H1 (cell line): Measurements from ENCODE around the gene CDX2. TPM values are rescaled to one million over a fixed set of nuclear protein-coding genes. Genes with fewer than 3 reads are reported as not detected.

Experiments
- CTCF ChIA-PET: fragments of 300-600 bp; sonication (Branson Sonifier 250); formaldehyde crosslinking; loops from one replicate; lab custom pipeline; 2021; ENCODE audit not compliant: partially characterized antibody; lab: Charles Lee
- POLR2A ChIA-PET: fragments of 300-600 bp; sonication (Branson Sonifier 250); formaldehyde crosslinking; loops from one replicate; lab custom pipeline; 2021; ENCODE audit warnings: inconsistent platforms; ENCODE audit not compliant: partially characterized antibody; lab: Charles Lee
- DNase-seq, 2 experiments: peaks; one replicate each; pipeline versions ENCODE4 v3.0.0 to v3.0.0-alpha.2; 2010 to 2022; ENCODE audit warnings: low spot score in 2 of 2, low read depth in 1 of 2, mixed read lengths in 1 of 2
- FAIRE-seq: peaks from 2 replicates; lab custom pipeline; 2011; peaks lifted over from hg19 to GRCh38; lab: Jason Lieb, UNC
- H2AFZ ChIP-seq: 2 replicates; pipeline ENCODE4 v1.8.1; 2012; ENCODE audit warnings: low read length, inconsistent platforms
- H2AK5ac ChIP-seq: 2 replicates; pipeline ENCODE4 v1.6.1; 2013; ENCODE audit warnings: low read depth, low read length
- H2BK120ac ChIP-seq: replicated peaks from 2 replicates; pipeline ENCODE3; 2013; ENCODE audit warnings: low read depth, low read length, inconsistent platforms
- H2BK12ac ChIP-seq: 2 replicates; pipeline ENCODE4 v1.6.1; 2013; ENCODE audit warnings: low read depth, low read length
- H2BK15ac ChIP-seq: 2 replicates; pipeline ENCODE4 v1.6.1; 2013; ENCODE audit warnings: low read length
- H2BK20ac ChIP-seq: 2 replicates; pipeline ENCODE4 v1.6.1; 2013; ENCODE audit warnings: low read length
- H2BK5ac ChIP-seq: 2 replicates; pipeline ENCODE4 v1.6.1; 2013; ENCODE audit warnings: low read depth, low read length
- H3K14ac ChIP-seq: 2 replicates; pipeline ENCODE4 v1.6.1; 2013; ENCODE audit warnings: inconsistent platforms; ENCODE audit not compliant: insufficient read length
- H3K18ac ChIP-seq: 2 replicates; pipeline ENCODE4 v1.6.1; 2013; ENCODE audit warnings: low read length; ENCODE audit errors: extremely low read depth
- H3K23ac ChIP-seq: 2 replicates; pipeline ENCODE4 v1.6.1; 2013; ENCODE audit warnings: inconsistent platforms; ENCODE audit not compliant: insufficient read length
- H3K23me2 ChIP-seq: 2 replicates; pipeline ENCODE4 v1.6.1; 2013; ENCODE audit warnings: low read depth, low read length
- H3K27ac ChIP-seq: 2 replicates; pipeline ENCODE4 v1.6.1; 2011; ENCODE audit warnings: low read depth, low read length, inconsistent platforms
- H3K27me3 ChIP-seq, 4 experiments: replicated peaks in 1 of 4; 1 replicate in 1 of 4; 2 replicates in 3 of 4; pipeline versions ENCODE4 v1.6.1 to v1.8.1; 2011 to 2013; ENCODE audit warnings: low read length in 3 of 4, mild to moderate bottlenecking in 3 of 4, inconsistent platforms in 2 of 4, mixed read lengths in 2 of 4, moderate library complexity in 1 of 4; ENCODE audit not compliant: control insufficient read depth in 3 of 4, insufficient read depth in 3 of 4; ENCODE audit errors: extremely low read depth in 1 of 4
- H3K36me3 ChIP-seq, 4 experiments: 2 replicates each; pipeline versions ENCODE4 v1.6.1 to v1.8.1; 2011 to 2013; ENCODE audit warnings: mild to moderate bottlenecking in 4 of 4, low read length in 3 of 4, moderate library complexity in 2 of 4, control low read depth in 1 of 4, inconsistent platforms in 1 of 4; ENCODE audit not compliant: insufficient read depth in 4 of 4, control insufficient read depth in 2 of 4
- H3K4ac ChIP-seq: replicated peaks from 2 replicates; pipeline ENCODE3; 2013; ENCODE audit warnings: low read length, low read depth, mixed read lengths, inconsistent platforms; ENCODE audit not compliant: insufficient read length
- H3K4me1 ChIP-seq, 4 experiments: replicated peaks in 1 of 4; 1 replicate in 1 of 4; 2 replicates in 3 of 4; pipeline versions ENCODE4 v1.6.1 to v1.8.1; 2011 to 2013; ENCODE audit warnings: low read length in 3 of 4, inconsistent platforms in 2 of 4, mixed read lengths in 1 of 4; ENCODE audit not compliant: insufficient read depth in 4 of 4, control insufficient read depth in 3 of 4
- H3K4me2 ChIP-seq, 2 experiments: 2 replicates each; pipeline versions ENCODE4 v1.6.1 to v1.8.1; 2011 to 2013; ENCODE audit warnings: low read depth in 2 of 2, low read length in 2 of 2, control low read depth in 1 of 2, inconsistent platforms in 1 of 2, mild to moderate bottlenecking in 1 of 2; ENCODE audit not compliant: insufficient read depth in 1 of 2
- H3K4me3 ChIP-seq, 4 experiments: fragments of 200-600, 300-600 bp in 1 of 4; sonication (generic), shearing (Covaris generic), sonication (Bioruptor Twin) in 1 of 4; 2 replicates each; pipeline versions ENCODE4 v1.5.1 to v1.8.1; 2011 to 2016; ENCODE audit warnings: low read length in 4 of 4, low read depth in 3 of 4, control low read depth in 2 of 4, inconsistent platforms in 2 of 4, mild to moderate bottlenecking in 2 of 4, mixed read lengths in 1 of 4, moderate library complexity in 1 of 4; ENCODE audit not compliant: insufficient read depth in 2 of 4; ENCODE audit errors: extremely low read depth in 1 of 4
- H3K56ac ChIP-seq: replicated peaks from 2 replicates; pipeline ENCODE3; 2013; ENCODE audit warnings: low read depth, mild to moderate bottlenecking, mixed read lengths, low read length, inconsistent platforms; ENCODE audit not compliant: insufficient read length
- H3K79me1 ChIP-seq: 2 replicates; pipeline ENCODE4 v1.6.1; 2013; ENCODE audit warnings: low read depth, low read length, control low read depth
- H3K79me2 ChIP-seq, 2 experiments: 2 replicates each; pipeline versions ENCODE4 v1.6.1 to v1.8.1; 2012 to 2013; ENCODE audit warnings: low read length in 2 of 2, mild to moderate bottlenecking in 2 of 2, inconsistent platforms in 1 of 2; ENCODE audit not compliant: insufficient read depth in 2 of 2, control insufficient read depth in 1 of 2
- H3K9ac ChIP-seq, 4 experiments: replicated peaks in 1 of 4; 1 replicate in 1 of 4; 2 replicates in 3 of 4; pipeline versions ENCODE4 v1.6.1 to v1.8.1; 2011 to 2013; ENCODE audit warnings: low read depth in 3 of 4, low read length in 3 of 4, control low read depth in 2 of 4, mild to moderate bottlenecking in 2 of 4, moderate library complexity in 2 of 4, inconsistent platforms in 1 of 4; ENCODE audit errors: extremely low read depth in 1 of 4
- H3K9me3 ChIP-seq, 2 experiments: 2 replicates each; pipeline versions ENCODE4 v1.6.1 to v1.8.1; 2012 to 2013; ENCODE audit warnings: mild to moderate bottlenecking in 2 of 2, moderate library complexity in 2 of 2, control low read depth in 1 of 2, inconsistent platforms in 1 of 2, low read depth in 1 of 2, low read length in 1 of 2, mixed read lengths in 1 of 2; ENCODE audit not compliant: insufficient read depth in 2 of 2
- H4K20me1 ChIP-seq, 2 experiments: replicated peaks in 1 of 2; 2 replicates each; pipeline versions ENCODE3 to v1.8.1; 2011 to 2013; ENCODE audit warnings: inconsistent platforms in 2 of 2, low read length in 2 of 2, mild to moderate bottlenecking in 1 of 2; ENCODE audit not compliant: insufficient read depth in 2 of 2, control insufficient read depth in 1 of 2
- H4K5ac ChIP-seq: 2 replicates; pipeline ENCODE4 v1.6.1; 2013; ENCODE audit warnings: low read length, low read depth, mixed read lengths, inconsistent platforms; ENCODE audit not compliant: insufficient read length
- H4K8ac ChIP-seq: 2 replicates; pipeline ENCODE4 v1.8.0; 2013; ENCODE audit warnings: mild to moderate bottlenecking, moderate library complexity, low read length, inconsistent platforms; ENCODE audit not compliant: insufficient read depth; ENCODE audit errors: extremely low read depth
- H4K91ac ChIP-seq: replicated peaks from 2 replicates; pipeline ENCODE3; 2013; ENCODE audit warnings: low read length, mixed read lengths, inconsistent platforms; ENCODE audit not compliant: insufficient read length
- ATF2 ChIP-seq: IDR thresholded peaks from 2 replicates; pipeline ENCODE4 v1.6.1; 2012; ENCODE audit warnings: low read length, inconsistent platforms
- GTF2F1 ChIP-seq: IDR thresholded peaks from 2 replicates; pipeline ENCODE4 v1.6.1; 2012; ENCODE audit warnings: low read depth, low read length, improper control_type of control experiment, borderline replicate concordance
- HDAC2 ChIP-seq, 2 experiments: fragments of 300-600 bp in 1 of 2; sonication (generic) in 1 of 2; IDR thresholded peaks; 2 replicates each; pipeline ENCODE4 v1.6.1; 2011 to 2012; ENCODE audit warnings: low read depth in 2 of 2, low read length in 2 of 2, mild to moderate bottlenecking in 2 of 2, moderate library complexity in 2 of 2, borderline replicate concordance in 1 of 2, inconsistent platforms in 1 of 2
- JUND ChIP-seq: IDR thresholded peaks from 2 replicates; pipeline ENCODE4 v1.6.1; 2011; ENCODE audit warnings: mild to moderate bottlenecking, improper control_type of control experiment, low read length
- RAD21 ChIP-seq, 2 experiments: IDR thresholded peaks in 1 of 2; conservative IDR thresholded peaks in 1 of 2; 2 replicates each; pipeline ENCODE4 v1.6.1; 2011; ENCODE audit warnings: low read depth in 2 of 2, low read length in 2 of 2, improper control_type of control experiment in 1 of 2, inconsistent platforms in 1 of 2, mild to moderate bottlenecking in 1 of 2, moderate library complexity in 1 of 2
- SAP30 ChIP-seq: fragments of 300-600 bp; sonication (generic); IDR thresholded peaks from 2 replicates; pipeline ENCODE4 v1.7.1; 2012; ENCODE audit warnings: low read length, moderate library complexity, mild to moderate bottlenecking, inconsistent platforms; ENCODE audit not compliant: insufficient read depth, insufficient replicate concordance
- TAF1 ChIP-seq: IDR thresholded peaks from 2 replicates; pipeline ENCODE4 v1.6.1; 2011; ENCODE audit warnings: mild to moderate bottlenecking, low read depth, low read length
- YY1 ChIP-seq: IDR thresholded peaks from 2 replicates; pipeline ENCODE4 v1.6.1; 2011; ENCODE audit warnings: low read depth, mild to moderate bottlenecking, low read length
- WGBS, 2 experiments: shearing (Covaris generic) in 1 of 2; methylation state at CpG; one replicate each; pipeline versions ENCODE4 v1.1.6 to v1.1.7; 2013 to 2015; ENCODE audit warnings: low lambda C conversion rate in 2 of 2, mixed read lengths in 2 of 2, inconsistent platforms in 1 of 2, low coverage in 1 of 2, missing lambda C conversion rate in 1 of 2; ENCODE audit not compliant: insufficient replicate concordance in 2 of 2, insufficient coverage in 1 of 2, insufficient read length in 1 of 2; ENCODE audit errors: extremely low coverage in 1 of 2, missing lambda C conversion rate in 1 of 2; 5-methylcytosine and 5-hydroxymethylcytosine counted together
- polyA plus RNA-seq, 7 experiments: library from polyadenylated mRNA; depleted of rRNA in 3 of 7; stranded (reverse) in 5 of 7; unstranded in 2 of 7; fragments of >200 nt in 5 of 7; fragments of 200-250 nt in 2 of 7; gene quantifications; 1 replicate in 5 of 7; 2 replicates in 1 of 7; 4 replicates in 1 of 7; pipeline versions ENCODE4 v1.2.1 to v1.2.3, GENCODE V29; 2011 to 2013; ENCODE audit warnings: missing spikeins in 2 of 7, mixed read lengths in 2 of 7
- total RNA-seq: library from RNA; stranded (reverse); fragmentation: NEBNext Ultra II Directional; extraction: Animal tissue kit (Norgen Biotek cat#: 25700); gene quantifications from 2 replicates; pipeline ENCODE4 v1.2.1, GENCODE V29; 2021

Gene CDX2
- total and polyA plus RNA-seq, 2 of the 8 experiments (the other 6 are each of a cell fraction or from before 2014, with no cell fraction given): 0.09 TPM; not detected in 1

GRCh38 chr13:27915301-27916207 is 53.6 kb downstream of the CDX2 start:
- H3K18ac ChIP-seq: no peak overlapping the region
- H3K23me2 ChIP-seq: no peaks in the 10 kb centered on the region; the same call in 1 of the 2 replicates
- no peak overlapping the region for H4K8ac ChIP-seq
- no peak overlapping the region for H3K23ac ChIP-seq
- H2BK5ac ChIP-seq: no peak overlapping the region
- no peak overlapping the region for H3K4me3 ChIP-seq
- peaks cover 0 to 3% of the 10 kb centered on the region in 2 experiments; a peak in 1 of 4 replicates for H3K9me3 ChIP-seq
- POLR2A ChIA-PET: interaction anchor here (0.8 to 1.0 kb wide), 2 partner anchors 9 to 43 kb away, joined by 3 to 4 read pairs; no protein-coding TSS in a partner anchor
- H3K27ac ChIP-seq: no peak overlapping the region
- H3K4me1 ChIP-seq: peaks cover 6 to 18% (median 11%) of the 10 kb centered on the region in 4 experiments
- no peak overlapping the region for H2AK5ac ChIP-seq
- H4K20me1 ChIP-seq: peaks cover 7 to 16% of the 10 kb centered on the region in 2 experiments
- DNase-seq (peak in 1 of 2 experiments; percentile 39), FAIRE-seq (no peak)
- H3K27me3 ChIP-seq: peaks cover 53 to 76% (median 64%) of the 10 kb centered on the region in 4 experiments
- H2AFZ ChIP-seq: no peak overlapping the region
- 50% methylated on average over 10 of the region's 10 CpGs; no CpG with 5 or more reads in 1 of the 2 experiments for WGBS, 2 experiments
- no peak overlapping the region for H2BK15ac ChIP-seq
- no peak overlapping the region for H3K4ac ChIP-seq
- no peak overlapping the region for H2BK12ac ChIP-seq
- H2BK120ac ChIP-seq: no peak overlapping the region
- H4K5ac ChIP-seq: no peak overlapping the region
- H3K79me2 ChIP-seq: no peaks in the 10 kb centered on the region
- H3K9ac ChIP-seq: no peak overlapping the region
- no peak overlapping the region for H2BK20ac ChIP-seq
- no peak overlapping the region for H3K56ac ChIP-seq
- H3K36me3 ChIP-seq: no peaks in the 10 kb centered on the region; a peak in 1 of 8 replicates
- H4K91ac ChIP-seq: no peak overlapping the region
- CTCF ChIA-PET: interaction anchor here (0.6 to 3.2 kb wide), 21 partner anchors 11 to 542 kb away, joined by 3 to 18 read pairs (median 4); no protein-coding TSS in a partner anchor
- no peaks in the 10 kb centered on the region for H3K79me1 ChIP-seq
- no peak overlapping the region for H3K4me2 ChIP-seq
- no peak overlapping the region for H3K14ac ChIP-seq
- TF ChIP-seq ATF2 (no peak), TAF1 (no peak), JUND (no peak), SAP30 (no peak), HDAC2 (IDR thresholded peaks at IDR 0.05; ENCODE audit: borderline replicate concordance in 1 of 2, low read depth in 2 of 2, low read length in 2 of 2) (no peak), RAD21 (IDR thresholded peaks at IDR 0.05 in 1 of 2, conservative IDR thresholded peaks at IDR 0.05 in 1 of 2; ENCODE audit: low read depth in 2 of 2, low read length in 2 of 2) (no peak), YY1 (no peak), GTF2F1 (no peak)
